Activated CD8-positive, alpha-beta T cell treated with anti-CD3 and anti-CD28 coated beads, Interleukin-2, amount 10 ng/mL, durations not matched to agents 7 days and 5 days (primary cell): Measurements from ENCODE around the gene PTPRM. TPM values are rescaled to one million over a fixed set of nuclear protein-coding genes. Genes with fewer than 3 reads are reported as not detected.

ENCODE experiments used
- ATAC-seq: fragments of 150-1000 bp; cut with Tn5 transposase; one replicate; pipeline ENCODE4 v1.10.0; 2021; ENCODE audit warnings: moderate library complexity
- CTCF ChIA-PET: fragments of 350-600 bp; sonication (Branson Sonifier 250); formaldehyde crosslinking; loops from one replicate; lab custom pipeline; 2021; ENCODE audit warnings: antibody characterized with exemption; lab: Charles Lee
- POLR2A ChIA-PET: fragments of 350-600 bp; sonication (Branson Sonifier 250); formaldehyde crosslinking; loops from one replicate; lab custom pipeline; 2021; ENCODE audit warnings: antibody characterized with exemption; lab: Charles Lee
- DNase-seq: peaks from one replicate; pipeline ENCODE4 v3.0.0-alpha.2; 2020
- H3K27ac Mint-ChIP-seq: one replicate; pipeline ENCODE4 v1.8.0; 2021; ENCODE audit warnings: mild to moderate bottlenecking, mixed read lengths
- H3K27me3 Mint-ChIP-seq: one replicate; pipeline ENCODE4 v1.8.0; 2021; ENCODE audit warnings: low read depth, mixed read lengths
- H3K36me3 Mint-ChIP-seq: one replicate; pipeline ENCODE4 v1.8.0; 2021; ENCODE audit warnings: low read depth, mixed read lengths
- H3K4me1 Mint-ChIP-seq: one replicate; pipeline ENCODE4 v1.8.0; 2021; ENCODE audit warnings: low read depth, mixed read lengths
- H3K4me3 Mint-ChIP-seq: one replicate; pipeline ENCODE4 v1.8.0; 2021; ENCODE audit warnings: mild to moderate bottlenecking, mixed read lengths
- H3K9me3 Mint-ChIP-seq: one replicate; pipeline ENCODE4 v1.8.0; 2022; ENCODE audit warnings: mixed read lengths; ENCODE audit not compliant: insufficient read depth
- total RNA-seq, 2 experiments: library from RNA; stranded (reverse); gene quantifications; one replicate each; pipeline ENCODE4 v1.2.3, GENCODE V29; 2021

The PTPRM gene
- total RNA-seq, 2 experiments from 2014 or later: 0.76 to 1.0 TPM

DNA sequence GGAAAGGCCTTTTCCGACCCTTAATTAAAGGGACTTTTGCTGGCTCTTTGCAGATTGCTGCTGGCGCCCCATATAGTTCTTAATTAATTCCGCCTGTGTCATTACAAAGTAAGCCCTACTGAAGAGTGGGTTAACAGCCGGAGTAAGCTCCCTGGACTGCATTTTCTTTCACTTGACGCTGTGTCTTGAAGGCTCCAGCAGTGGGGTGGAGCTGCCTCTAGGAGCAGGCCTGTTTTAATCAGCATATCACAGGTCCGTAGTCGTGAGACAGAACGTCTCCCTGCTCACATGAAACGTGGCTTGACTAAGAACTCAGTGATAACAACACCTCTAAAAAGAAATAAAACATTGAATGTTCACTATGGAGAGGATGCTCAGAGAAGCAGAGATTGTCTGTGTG is 712.2 kb downstream of the PTPRM start:
- no peaks in the 10 kb centered on the region for H3K4me1 Mint-ChIP-seq
- no peak for ATAC-seq
- H3K36me3 Mint-ChIP-seq: no peaks in the 10 kb centered on the region
- H3K27me3 Mint-ChIP-seq: no peaks in the 10 kb centered on the region
- no peak overlapping the region for H3K4me3 Mint-ChIP-seq
- H3K27ac Mint-ChIP-seq: no peak overlapping the region
- H3K9me3 Mint-ChIP-seq: no peaks in the 10 kb centered on the region
- CTCF ChIA-PET: no interaction called here
- POLR2A ChIA-PET: no interaction called here
- DNase-seq: no peak

- POLR2A ChIA-PET: no interaction called here
- ATAC-seq: no peak
- CTCF ChIA-PET: no interaction called here
- no peak overlapping the region for H3K4me3 Mint-ChIP-seq
- H3K4me1 Mint-ChIP-seq: no peaks in the 10 kb centered on the region
- DNase-seq: no peak
- no peak overlapping the region for H3K27ac Mint-ChIP-seq
- no peaks in the 10 kb centered on the region for H3K36me3 Mint-ChIP-seq
- H3K9me3 Mint-ChIP-seq: no peaks in the 10 kb centered on the region
- no peaks in the 10 kb centered on the region for H3K27me3 Mint-ChIP-seq
Observed at GRCh38 chr18:8279781-8280330, 712.7 kb downstream of the PTPRM start.

DNA sequence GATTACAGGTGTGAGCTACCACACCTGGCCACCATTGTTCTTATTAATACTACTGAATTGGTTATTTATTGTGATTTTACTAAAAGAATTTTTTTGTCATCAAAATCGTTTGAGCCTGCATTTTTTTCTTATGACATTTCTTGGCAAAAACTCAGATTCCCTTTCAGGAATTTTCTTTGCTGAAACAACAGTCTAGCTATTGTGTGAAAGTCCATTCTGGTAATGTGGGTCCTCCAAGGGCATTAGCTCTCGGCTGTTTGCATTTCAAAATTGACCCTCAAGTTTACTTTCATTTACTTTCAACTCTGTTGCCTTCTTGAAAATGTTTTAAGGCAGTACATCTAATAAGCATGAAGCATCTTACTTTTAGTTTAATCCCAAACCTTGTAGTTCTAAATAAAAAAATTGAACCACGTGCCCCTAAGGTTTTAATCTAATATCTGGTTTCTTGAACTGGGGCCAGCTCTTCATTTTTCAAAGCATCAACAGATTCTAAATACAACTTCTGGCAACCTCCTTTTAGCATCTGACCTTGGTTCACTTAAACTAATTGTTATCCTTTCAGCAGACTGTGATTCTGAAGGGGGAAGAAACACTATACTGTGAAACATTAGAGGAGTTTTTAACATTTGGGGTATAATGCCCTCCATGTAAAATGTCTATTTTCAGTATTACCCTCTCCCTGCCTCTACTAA is 716.9 kb downstream of the PTPRM start:
- no peak overlapping the region for H3K27ac Mint-ChIP-seq
- no peak for DNase-seq
- no peaks in the 10 kb centered on the region for H3K9me3 Mint-ChIP-seq
- POLR2A ChIA-PET: no interaction called here
- no peak overlapping the region for H3K4me3 Mint-ChIP-seq
- H3K36me3 Mint-ChIP-seq: no peaks in the 10 kb centered on the region
- CTCF ChIA-PET: no interaction called here
- ATAC-seq: no peak
- no peaks in the 10 kb centered on the region for H3K27me3 Mint-ChIP-seq
- no peaks in the 10 kb centered on the region for H3K4me1 Mint-ChIP-seq

GRCh38 chr18:8286303-8286702 is 719.2 kb downstream of the PTPRM start:
- H3K36me3 Mint-ChIP-seq: no peaks in the 10 kb centered on the region
- H3K27ac Mint-ChIP-seq: no peak overlapping the region
- DNase-seq: no peak
- no peaks in the 10 kb centered on the region for H3K9me3 Mint-ChIP-seq
- ChIA-PET POLR2A (no interaction called here), CTCF (no interaction called here)
- H3K4me1 Mint-ChIP-seq: no peaks in the 10 kb centered on the region
- peaks cover 3% of the 10 kb centered on the region for H3K27me3 Mint-ChIP-seq
- no peak for ATAC-seq
- H3K4me3 Mint-ChIP-seq: no peak overlapping the region

- H3K27me3 Mint-ChIP-seq: peaks cover 3% of the 10 kb centered on the region
- ChIA-PET POLR2A (no interaction called here), CTCF (no interaction called here)
- H3K27ac Mint-ChIP-seq: no peak overlapping the region
- H3K4me3 Mint-ChIP-seq: no peak overlapping the region
- H3K4me1 Mint-ChIP-seq: no peaks in the 10 kb centered on the region
- no peaks in the 10 kb centered on the region for H3K36me3 Mint-ChIP-seq
- ATAC-seq: no peak
- H3K9me3 Mint-ChIP-seq: no peaks in the 10 kb centered on the region
- DNase-seq: no peak
Observed at GRCh38 chr18:8287196-8287885, 720.2 kb downstream of the PTPRM start.

DNA sequence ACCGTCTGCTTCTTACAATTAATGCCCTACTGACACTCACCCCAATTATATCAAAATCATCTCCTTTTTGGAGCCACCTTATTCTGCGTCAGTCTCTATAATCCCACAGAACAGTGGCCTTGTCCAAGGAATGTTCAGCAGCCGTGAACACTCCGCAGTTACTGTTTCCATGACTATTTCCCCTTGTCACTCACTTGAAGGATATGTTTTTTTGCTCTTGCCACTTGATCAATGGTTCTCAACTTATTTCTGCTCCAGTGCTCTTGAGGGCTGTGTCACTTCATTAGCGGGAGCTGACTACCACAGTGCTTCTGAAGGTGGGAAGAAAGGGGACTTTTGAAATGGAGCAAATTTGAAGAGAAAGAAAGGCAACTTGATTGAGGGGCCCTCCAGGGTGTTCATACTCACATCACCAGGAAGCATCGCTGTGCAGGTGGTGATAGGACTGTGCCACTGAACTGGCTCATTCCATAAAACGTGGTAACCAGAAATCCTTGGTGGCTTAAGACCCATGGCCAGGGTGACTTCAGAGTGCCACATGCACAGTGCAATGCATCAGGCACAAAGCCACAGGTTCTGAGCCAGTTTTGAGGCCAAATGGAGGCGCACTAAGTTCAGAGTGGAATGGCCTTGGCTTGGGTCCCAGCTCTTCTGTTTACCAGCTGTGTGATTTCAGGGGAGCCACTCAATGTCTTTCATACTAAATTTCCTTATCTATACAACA is 721.5 kb downstream of the PTPRM start:
- ChIA-PET POLR2A (no interaction called here), CTCF (no interaction called here)
- DNase-seq (no peak), ATAC-seq (no peak)
- H3K4me1 Mint-ChIP-seq: no peaks in the 10 kb centered on the region
- H3K4me3 Mint-ChIP-seq: no peak overlapping the region
- no peaks in the 10 kb centered on the region for H3K36me3 Mint-ChIP-seq
- peaks cover 3% of the 10 kb centered on the region for H3K27me3 Mint-ChIP-seq
- no peak overlapping the region for H3K27ac Mint-ChIP-seq
- H3K9me3 Mint-ChIP-seq: no peaks in the 10 kb centered on the region

DNA sequence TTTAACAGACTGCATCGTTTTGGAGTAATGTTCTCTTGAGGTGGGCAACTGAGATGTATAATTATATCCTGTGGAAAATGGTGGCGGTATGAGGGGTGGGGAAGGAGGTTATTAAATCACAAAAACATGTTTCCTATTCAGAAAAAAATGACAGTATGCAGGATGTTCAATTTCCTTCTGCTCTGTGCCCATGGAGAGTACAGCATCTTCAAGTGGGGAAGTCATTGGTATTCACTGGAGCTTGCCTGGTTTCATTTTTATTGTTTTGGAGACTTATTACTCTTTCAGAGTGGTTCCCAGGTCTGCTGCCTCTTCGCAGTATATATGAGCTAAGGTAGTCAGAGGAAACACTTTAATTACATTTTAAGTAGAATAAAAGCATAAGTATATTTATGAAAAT is 723.3 kb downstream of the PTPRM start:
- Mint-ChIP-seq H3K27ac (no peak overlapping the region), H3K27me3 (peaks cover 3% of the 10 kb centered on the region), H3K9me3 (no peaks in the 10 kb centered on the region), H3K36me3 (no peaks in the 10 kb centered on the region), H3K4me3 (no peak overlapping the region), H3K4me1 (no peaks in the 10 kb centered on the region)
- DNase-seq: no peak
- CTCF ChIA-PET: no interaction called here
- POLR2A ChIA-PET: no interaction called here
- ATAC-seq: no peak

- Mint-ChIP-seq H3K27ac (no peak overlapping the region), H3K9me3 (no peaks in the 10 kb centered on the region), H3K4me1 (no peaks in the 10 kb centered on the region), H3K4me3 (no peak overlapping the region), H3K27me3 (peaks cover 3% of the 10 kb centered on the region), H3K36me3 (no peaks in the 10 kb centered on the region)
- ATAC-seq (no peak), DNase-seq (no peak)
- ChIA-PET CTCF (no interaction called here), POLR2A (no interaction called here)
Observed at GRCh38 chr18:8290913-8291312, 723.8 kb downstream of the PTPRM start.

DNA sequence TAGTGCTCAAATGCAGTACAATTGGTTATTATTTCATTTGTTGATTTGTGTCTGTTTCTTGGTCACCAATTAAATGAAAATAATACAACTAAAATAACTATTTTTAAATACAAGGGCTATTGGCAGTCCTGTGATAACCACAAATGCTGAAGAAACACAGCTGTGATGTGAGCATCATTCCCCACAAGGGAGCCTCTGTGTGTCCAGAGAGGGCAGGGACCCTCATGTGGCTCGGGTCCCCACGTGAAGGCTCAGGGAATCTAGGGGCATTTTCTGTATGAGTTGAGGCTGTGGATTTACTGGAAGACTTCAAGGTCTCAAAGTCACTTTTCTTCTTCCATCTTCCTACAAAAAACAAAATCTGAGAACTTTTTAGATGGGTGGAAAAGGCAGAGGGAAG is 726.1 kb downstream of the PTPRM start:
- ATAC-seq (no peak), DNase-seq (no peak)
- no peaks in the 10 kb centered on the region for H3K4me1 Mint-ChIP-seq
- peaks cover 3% of the 10 kb centered on the region for H3K27me3 Mint-ChIP-seq
- ChIA-PET POLR2A (no interaction called here), CTCF (no interaction called here)
- no peak overlapping the region for H3K27ac Mint-ChIP-seq
- no peaks in the 10 kb centered on the region for H3K36me3 Mint-ChIP-seq
- no peaks in the 10 kb centered on the region for H3K9me3 Mint-ChIP-seq
- H3K4me3 Mint-ChIP-seq: no peak overlapping the region

- Mint-ChIP-seq H3K9me3 (no peaks in the 10 kb centered on the region), H3K27me3 (no peaks in the 10 kb centered on the region), H3K27ac (no peak overlapping the region), H3K4me1 (no peaks in the 10 kb centered on the region), H3K36me3 (no peaks in the 10 kb centered on the region), H3K4me3 (no peak overlapping the region)
- ATAC-seq (no peak), DNase-seq (no peak)
- POLR2A ChIA-PET: no interaction called here
- CTCF ChIA-PET: no interaction called here
Observed at GRCh38 chr18:8296886-8297616, 729.9 kb downstream of the PTPRM start.

- no peak for ATAC-seq
- no peak overlapping the region for H3K27ac Mint-ChIP-seq
- no peak for DNase-seq
- ChIA-PET CTCF (no interaction called here), POLR2A (no interaction called here)
- H3K4me1 Mint-ChIP-seq: no peaks in the 10 kb centered on the region
- no peaks in the 10 kb centered on the region for H3K27me3 Mint-ChIP-seq
- no peaks in the 10 kb centered on the region for H3K9me3 Mint-ChIP-seq
- H3K36me3 Mint-ChIP-seq: no peaks in the 10 kb centered on the region
- no peak overlapping the region for H3K4me3 Mint-ChIP-seq
Observed at GRCh38 chr18:8298186-8298585, 731.1 kb downstream of the PTPRM start.
